A549 (cell line): ENCODE results near the gene PTGR1. TPM values are rescaled to one million over a fixed set of nuclear protein-coding genes. Genes with fewer than 3 reads are reported as not detected.

Source experiments
- ATAC-seq, 2 experiments: fragments of 200-7000 bp in 1 of 2; fragments of >200 bp in 1 of 2; cut with Nextera tagmentation in 1 of 2; cut with Tn5 transposase in 1 of 2; 3 replicates each; pipeline versions ENCODE4 v1.8.0 to v1.9.1; 2018 to 2020; ENCODE audit warnings: mild to moderate bottlenecking in 1 of 2, moderate library complexity in 1 of 2
- CTCF ChIA-PET: fragments of 300-600 bp; sonication (Branson Sonifier 250); formaldehyde crosslinking; extraction: SDS; loops from one replicate; lab custom pipeline; 2021; ENCODE audit warnings: antibody characterized with exemption, inconsistent platforms; lab: Yijun Ruan, JAX
- POLR2A ChIA-PET: fragments of 350-600 bp; formaldehyde crosslinking; extraction: SDS; loops from one replicate; lab custom pipeline; 2021; ENCODE audit warnings: antibody characterized with exemption, inconsistent platforms; lab: Yijun Ruan, JAX
- DNase-seq, 2 experiments: peaks; one replicate each; pipeline versions ENCODE4 v3.0.0 to v3.0.0-alpha.2; 2011 to 2016; ENCODE audit warnings: low read depth in 1 of 2, low spot score in 1 of 2
- FAIRE-seq: peaks from 2 replicates; lab custom pipeline; 2011; peaks lifted over from hg19 to GRCh38; lab: Jason Lieb, UNC
- H3K27ac ChIP-seq, 2 experiments: fragments of >200 bp; sonication (Bioruptor Twin); formaldehyde crosslinking; 3 replicates each; pipeline ENCODE4 v1.5.1; 2016 to 2017
- H3K4me1 ChIP-seq: fragments of >200 bp; sonication (Bioruptor Twin); formaldehyde crosslinking; 3 replicates; pipeline ENCODE4 v1.6.1; 2016
- H3K4me2 ChIP-seq: fragments of >200 bp; sonication (Bioruptor Twin); formaldehyde crosslinking; 3 replicates; pipeline ENCODE4 v1.6.1; 2016
- H3K4me3 ChIP-seq: fragments of >200 bp; sonication (Bioruptor Twin); formaldehyde crosslinking; 3 replicates; pipeline ENCODE4 v1.5.1; 2016
- H3K9me3 ChIP-seq: fragments of >200 bp; sonication (Bioruptor Twin); formaldehyde crosslinking; 3 replicates; pipeline ENCODE4 v1.6.1; 2016
- ATOH8 ChIP-seq: fragments of 250-450 bp; sonication (Bioruptor Pico); IDR thresholded peaks from 2 replicates; pipeline ENCODE4 v1.5.0; 2020; ENCODE audit warnings: low read depth, mild to moderate bottlenecking, moderate library complexity
- BHLHE40 ChIP-seq: IDR thresholded peaks from 2 replicates; pipeline ENCODE4 v1.6.1; 2012; ENCODE audit warnings: low read depth, low read length, inconsistent platforms
- EP300 ChIP-seq, 2 experiments: fragments of >200 bp; sonication (Bioruptor Twin); formaldehyde crosslinking; IDR thresholded peaks; 2 replicates in 1 of 2; 3 replicates in 1 of 2; pipeline ENCODE4 v1.6.1; 2016 to 2017
- HOXA7 ChIP-seq: fragments of 250-450 bp; sonication (Bioruptor Pico); IDR thresholded peaks from 2 replicates; pipeline ENCODE4 v1.5.0; 2020; ENCODE audit warnings: mild to moderate bottlenecking, moderate library complexity
- HOXB5 ChIP-seq: fragments of 250-450 bp; sonication (Bioruptor Pico); IDR thresholded peaks from 2 replicates; pipeline ENCODE4 v1.5.0; 2020; ENCODE audit warnings: mild to moderate bottlenecking, moderate library complexity
- PHF8 ChIP-seq: fragments of 200-600 bp; sonication (generic); IDR thresholded peaks from 2 replicates; pipeline ENCODE4 v1.6.1; 2016; ENCODE audit warnings: low read depth, mild to moderate bottlenecking, antibody characterized with exemption, moderate library complexity, borderline replicate concordance
- RCOR1 ChIP-seq: fragments of 150-350 bp; IDR thresholded peaks from 2 replicates; pipeline ENCODE4 v1.6.1; 2014; ENCODE audit warnings: antibody characterized with exemption, low read length, low read depth
- REST ChIP-seq: fragments of 200-600 bp; sonication (generic); IDR thresholded peaks from 2 replicates; pipeline ENCODE4 v1.6.1; 2016; ENCODE audit warnings: antibody characterized with exemption, mild to moderate bottlenecking, moderate library complexity
- ZSCAN20 ChIP-seq: fragments of 250-450 bp; sonication (Bioruptor Pico); IDR thresholded peaks from 2 replicates; pipeline ENCODE4 v1.8.0; 2022; ENCODE audit warnings: mild to moderate bottlenecking, moderate library complexity
- polyA plus RNA-seq, 4 experiments: library from polyadenylated mRNA; depleted of rRNA in 3 of 4; stranded (reverse); fragments of >200 nt; fragmentation: RNase III in 1 of 4; extraction: RNeasy Plus Mini Kit Qiagen cat#74134 plus additional on column Dnase treatment in 1 of 4; gene quantifications; 2 replicates in 3 of 4; 3 replicates in 1 of 4; pipeline ENCODE4 v1.2.3, GENCODE V29; 2011 to 2017

Gene PTGR1
- polyA plus RNA-seq, 2 of the 4 experiments (the other 2 are of a cell fraction) = 552 to 672 TPM

- DNase-seq = no peak
- POLR2A ChIA-PET = no interaction called here
Measured at GRCh38 chr9:111514967-111515366, 84.5 kb downstream of the PTGR1 start.

More at GRCh38 chr9:111514967-111515366, 84.5 kb downstream of the PTGR1 start:
- CTCF ChIA-PET = no interaction called here
- no peak for FAIRE-seq
- ATAC-seq = no peak
- no peak for TF ChIP-seq HOXA7
- no peak for TF ChIP-seq HOXB5
- TF ChIP-seq ZSCAN20 = no peak
- no peak for TF ChIP-seq PHF8
- no peak for TF ChIP-seq EP300 (IDR thresholded peaks at IDR 0.05)
- no peak for TF ChIP-seq RCOR1
- TF ChIP-seq BHLHE40 = no peak
- no peak for TF ChIP-seq ATOH8 (CRISPR knock-in tag)
- no peak for TF ChIP-seq REST
- no peaks in the 10 kb centered on the region for H3K9me3 ChIP-seq
- H3K4me3 ChIP-seq = no peak overlapping the region
- H3K27ac ChIP-seq = no peak overlapping the region
- H3K4me2 ChIP-seq = no peak overlapping the region
- H3K4me1 ChIP-seq = no peaks in the 10 kb centered on the region

Other genes with a start within 250 kb of the PTGR1 start
- gene ECPAS, start 115.3 kb downstream of the PTGR1 start, polyA plus RNA-seq (2011; rRNA removed) = 73.6 and 88.9 TPM in 2 replicates
- 39.0 to 41.2 TPM (median 40.1 TPM) in 3 replicates for gene ECPAS, start 115.3 kb downstream of the PTGR1 start, polyA plus RNA-seq (2017; fragmentation: RNase III; extraction: RNeasy Plus Mini Kit Qiagen cat#74134 plus additional on column Dnase treatment)
- 2.7 and 2.8 TPM in 2 replicates for gene ZNF483, start 74.5 kb downstream of the PTGR1 start, polyA plus RNA-seq (2011; rRNA removed)
- 1.0 to 1.1 TPM (median 1.0 TPM) in 3 replicates for gene ZNF483, start 74.5 kb downstream of the PTGR1 start, polyA plus RNA-seq (2017; fragmentation: RNase III; extraction: RNeasy Plus Mini Kit Qiagen cat#74134 plus additional on column Dnase treatment)
- gene DNAJC25, start 31.7 kb upstream of the PTGR1 start, polyA plus RNA-seq (2011; rRNA removed) = 8.4 and 12.1 TPM in 2 replicates
- gene DNAJC25, start 31.7 kb upstream of the PTGR1 start, polyA plus RNA-seq (2017; fragmentation: RNase III; extraction: RNeasy Plus Mini Kit Qiagen cat#74134 plus additional on column Dnase treatment) = 8.4 to 8.6 TPM (median 8.5 TPM) in 3 replicates
- 80.1 and 102 TPM in 2 replicates for gene GNG10, start 62.0 kb upstream of the PTGR1 start, polyA plus RNA-seq (2011; rRNA removed)
- 57.9 to 70.8 TPM (median 64.5 TPM) in 3 replicates for gene GNG10, start 62.0 kb upstream of the PTGR1 start, polyA plus RNA-seq (2017; fragmentation: RNase III; extraction: RNeasy Plus Mini Kit Qiagen cat#74134 plus additional on column Dnase treatment)
- not detected in 2 replicates for gene SHOC1, start 195.3 kb upstream of the PTGR1 start, polyA plus RNA-seq (2011; rRNA removed)
- not detected in 3 replicates for gene SHOC1, start 195.3 kb upstream of the PTGR1 start, polyA plus RNA-seq (2017; fragmentation: RNase III; extraction: RNeasy Plus Mini Kit Qiagen cat#74134 plus additional on column Dnase treatment)